MM.1S (cell line): ENCODE results near the gene MAGEA8.

Source experiments
- DNase-seq: peaks from one replicate; pipeline ENCODE4 v3.0.0-alpha.2; 2015
- H2AFZ ChIP-seq: fragments of 300-600 bp; sonication (generic); 2 replicates; pipeline ENCODE4 v1.6.0; 2016; ENCODE audit warnings: antibody characterized with exemption, low read length
- H3F3A ChIP-seq: fragments of 300-600 bp; sonication (generic); 2 replicates; pipeline ENCODE4 v1.6.1; 2016; ENCODE audit warnings: mild to moderate bottlenecking, antibody characterized with exemption, low read length, moderate library complexity, mixed read lengths; ENCODE audit not compliant: insufficient read depth
- H3K27ac ChIP-seq: fragments of 300-600 bp; sonication (generic); 2 replicates; pipeline ENCODE4 v1.5.1; 2016; ENCODE audit warnings: mild to moderate bottlenecking, low read length
- H3K27me3 ChIP-seq: fragments of 300-600 bp; sonication (generic); replicated peaks from 2 replicates; pipeline ENCODE4 v1.6.0; 2016; ENCODE audit warnings: low read length; ENCODE audit not compliant: insufficient read depth
- H3K36me3 ChIP-seq: fragments of 300-600 bp; sonication (generic); replicated peaks from 2 replicates; pipeline ENCODE4 v1.6.1; 2016; ENCODE audit warnings: mild to moderate bottlenecking, low read length, mixed read lengths; ENCODE audit not compliant: insufficient read depth
- H3K4me1 ChIP-seq: fragments of 300-600 bp; sonication (generic); 2 replicates; pipeline ENCODE4 v1.6.1; 2016; ENCODE audit warnings: low read length, mixed read lengths
- H3K4me2 ChIP-seq: fragments of 300-600 bp; sonication (generic); 2 replicates; pipeline ENCODE4 v1.6.0; 2016; ENCODE audit warnings: low read depth, low read length
- H3K4me3 ChIP-seq: fragments of 300-600 bp; sonication (generic); 2 replicates; pipeline ENCODE4 v1.5.1; 2016; ENCODE audit warnings: low read length, mixed read lengths
- H3K79me2 ChIP-seq: fragments of 300-600 bp; sonication (generic); 2 replicates; pipeline ENCODE4 v1.6.1; 2016; ENCODE audit warnings: mixed run types, low read length, mixed read lengths
- H3K9ac ChIP-seq: fragments of 300-600 bp; sonication (generic); 2 replicates; pipeline ENCODE4 v1.6.1; 2016; ENCODE audit warnings: low read length, mixed read lengths
- H3K9me2 ChIP-seq: fragments of 300-600 bp; sonication (generic); replicated peaks from 2 replicates; pipeline ENCODE4 v1.6.1; 2016; ENCODE audit warnings: mild to moderate bottlenecking, low read length, mixed read lengths; ENCODE audit not compliant: insufficient read depth
- H3K9me3 ChIP-seq: fragments of 300-600 bp; sonication (generic); replicated peaks from 2 replicates; pipeline ENCODE4 v1.6.1; 2016; ENCODE audit warnings: mild to moderate bottlenecking, low read length, mixed read lengths; ENCODE audit not compliant: insufficient read depth
- H4K20me1 ChIP-seq: fragments of 300-600 bp; sonication (generic); 2 replicates; pipeline ENCODE4 v1.6.1; 2016; ENCODE audit warnings: mild to moderate bottlenecking, low read length, moderate library complexity, mixed read lengths; ENCODE audit not compliant: insufficient read depth
- CTCF ChIP-seq: fragments of 300-600 bp; sonication (generic); IDR thresholded peaks from 2 replicates; pipeline ENCODE4 v1.5.1; 2016; ENCODE audit warnings: antibody characterized with exemption, low read length, mixed read lengths
- EZH2 ChIP-seq: fragments of 300-600 bp; sonication (generic); optimal IDR thresholded peaks from 2 replicates; pipeline ENCODE3; 2017; ENCODE audit warnings: low read depth, mild to moderate bottlenecking, antibody characterized with exemption, low read length, mixed read lengths
- EZH2phosphoT487 ChIP-seq: fragments of 300-600 bp; sonication (generic); IDR thresholded peaks from 2 replicates; pipeline ENCODE4 v1.6.1; 2018; ENCODE audit warnings: antibody characterized with exemption, low read length

MAGEA8 gene

GRCh38 chrX:149908308-149908707 lies 27.3 kb downstream of the MAGEA8 start:
- H3K36me3 ChIP-seq, result no peaks in the 10 kb centered on the region
- H3K9ac ChIP-seq, result no peak overlapping the region
- H3K79me2 ChIP-seq, result no peaks in the 10 kb centered on the region
- no peak overlapping the region for H2AFZ ChIP-seq
- H4K20me1 ChIP-seq, result no peaks in the 10 kb centered on the region
- H3F3A ChIP-seq, result no peaks in the 10 kb centered on the region
- no peaks in the 10 kb centered on the region for H3K27me3 ChIP-seq
- H3K9me3 ChIP-seq, result no peaks in the 10 kb centered on the region
- H3K4me2 ChIP-seq, result no peak overlapping the region
- TF ChIP-seq EZH2 (no peak), EZH2phosphoT487 (no peak), CTCF (no peak)
- DNase-seq, result peak; percentile 15
- no peaks in the 10 kb centered on the region for H3K9me2 ChIP-seq
- no peak overlapping the region for H3K4me3 ChIP-seq
- H3K4me1 ChIP-seq, result no peaks in the 10 kb centered on the region
- H3K27ac ChIP-seq, result no peak overlapping the region

GRCh38 chrX:149908727-149909126 lies 27.7 kb downstream of the MAGEA8 start:
- no peak overlapping the region for H2AFZ ChIP-seq
- no peak overlapping the region for H3K4me2 ChIP-seq
- H4K20me1 ChIP-seq, result no peaks in the 10 kb centered on the region
- H3K27ac ChIP-seq, result no peak overlapping the region
- DNase-seq, result no peak
- no peak overlapping the region for H3K9ac ChIP-seq
- H3K9me3 ChIP-seq, result no peaks in the 10 kb centered on the region
- H3K79me2 ChIP-seq, result no peaks in the 10 kb centered on the region
- TF ChIP-seq CTCF, result no peak
- no peak for TF ChIP-seq EZH2phosphoT487
- no peak for TF ChIP-seq EZH2
- H3K36me3 ChIP-seq, result no peaks in the 10 kb centered on the region
- H3K27me3 ChIP-seq, result no peaks in the 10 kb centered on the region
- H3F3A ChIP-seq, result no peaks in the 10 kb centered on the region
- H3K4me1 ChIP-seq, result no peaks in the 10 kb centered on the region
- H3K9me2 ChIP-seq, result no peaks in the 10 kb centered on the region
- H3K4me3 ChIP-seq, result no peak overlapping the region

- no peak for TF ChIP-seq CTCF
- TF ChIP-seq EZH2, result no peak
- TF ChIP-seq EZH2phosphoT487, result no peak
- Histone ChIP-seq H2AFZ (no peak overlapping the region), H3K9me3 (no peaks in the 10 kb centered on the region), H3K27ac (no peak overlapping the region), H3K4me3 (no peak overlapping the region), H3K27me3 (no peaks in the 10 kb centered on the region), H3K4me1 (no peaks in the 10 kb centered on the region), H3K36me3 (no peaks in the 10 kb centered on the region), H3K4me2 (no peak overlapping the region), H4K20me1 (no peaks in the 10 kb centered on the region), H3F3A (no peaks in the 10 kb centered on the region), H3K9ac (no peak overlapping the region), H3K9me2 (no peaks in the 10 kb centered on the region), H3K79me2 (no peaks in the 10 kb centered on the region)
- no peak for DNase-seq
Observed at GRCh38 chrX:149909324-149910177, 28.6 kb downstream of the MAGEA8 start.
